Bone marrow (tissue), 2 donors: ENCODE data around the gene PLPP4.

ENCODE experiments used
- DNase-seq, 2 donors: peaks; one replicate each; lab custom pipeline; 2025; lab: John Stamatoyannopoulos, UW

Gene PLPP4

GRCh38 chr10:120456143-120456625 is 843 bp upstream of the PLPP4 start:
- DNase-seq = no peak

GRCh38 chr10:120457431-120458172 is 575 bp downstream of the PLPP4 start:
- DNase-seq = no peak

- DNase-seq = no peak
These were observed 1.4 kb downstream of the PLPP4 start for GRCh38 chr10:120458432-120458831.

GRCh38 chr10:120459185-120459584 is 2.2 kb downstream of the PLPP4 start:
- no peak for DNase-seq

GRCh38 chr10:120460186-120460585 is 3.2 kb downstream of the PLPP4 start:
- DNase-seq = no peak

- DNase-seq = no peak
These were observed 3.7 kb downstream of the PLPP4 start for GRCh38 chr10:120460776-120461175.

GRCh38 chr10:120462018-120462682 is 5.1 kb downstream of the PLPP4 start:
- DNase-seq = no peak

- no peak for DNase-seq
These were observed 8.1 kb downstream of the PLPP4 start for GRCh38 chr10:120465138-120465537.

GRCh38 chr10:120466006-120466405 is 9.0 kb downstream of the PLPP4 start:
- DNase-seq = no peak

- no peak for DNase-seq
These were observed 16.6 kb downstream of the PLPP4 start for GRCh38 chr10:120473593-120473992.

GRCh38 chr10:120474956-120475355 is 17.9 kb downstream of the PLPP4 start:
- no peak for DNase-seq

- no peak for DNase-seq
These were observed 19.1 kb downstream of the PLPP4 start for GRCh38 chr10:120475844-120476791.

- DNase-seq = no peak
These were observed 20.2 kb downstream of the PLPP4 start for GRCh38 chr10:120477021-120477742.

GRCh38 chr10:120477743-120478141 is 20.7 kb downstream of the PLPP4 start:
- no peak for DNase-seq

- DNase-seq = no peak
These were observed 21.4 kb downstream of the PLPP4 start for GRCh38 chr10:120478386-120478785.

GRCh38 chr10:120479506-120479905 is 22.5 kb downstream of the PLPP4 start:
- no peak for DNase-seq

- no peak for DNase-seq
These were observed 23.1 kb downstream of the PLPP4 start for GRCh38 chr10:120480065-120480600.

GRCh38 chr10:120480848-120481247 is 23.8 kb downstream of the PLPP4 start:
- DNase-seq = no peak

GRCh38 chr10:120483006-120483405 is 26.0 kb downstream of the PLPP4 start:
- DNase-seq = no peak

- DNase-seq = no peak
These were observed 26.7 kb downstream of the PLPP4 start for GRCh38 chr10:120483651-120484301.

- DNase-seq = no peak
These were observed 28.9 kb downstream of the PLPP4 start for GRCh38 chr10:120485946-120486345.
